Measurements from ENCODE around the gene RHOJ. TPM values are rescaled to one million over a fixed set of nuclear protein-coding genes. Genes with fewer than 3 reads are reported as not detected.

Gene RHOJ
- total and polyA plus RNA-seq, 9 of the 15 experiments (the other 6 are each of a cell fraction or from before 2014, with no cell fraction given) = not detected

DNA sequence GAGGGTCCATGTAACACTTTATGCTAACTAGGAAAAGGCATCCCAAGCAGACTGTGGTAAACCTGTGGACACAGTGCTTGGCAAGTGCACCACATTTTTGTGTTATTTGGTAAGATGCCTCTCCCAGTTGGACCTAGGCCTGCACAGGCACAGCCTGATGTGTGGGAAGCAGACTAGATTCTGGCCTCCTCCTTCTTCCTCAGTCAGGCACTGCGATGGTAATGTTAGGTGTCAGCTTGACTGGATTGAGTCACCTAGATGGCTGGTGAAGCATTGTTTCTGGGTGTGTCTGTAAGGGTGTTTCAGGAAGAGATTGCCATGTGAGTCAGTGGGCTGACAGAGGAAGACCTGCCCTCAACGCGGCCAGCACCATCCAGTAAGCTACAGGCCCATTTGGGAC, 25.3 kb upstream of the RHOJ start:
- ATAC-seq = no peak
- H3K4me3 ChIP-seq = no peak overlapping the region
- POLR2A ChIA-PET = no interaction called here
- H3K9ac ChIP-seq (ENCODE audit: insufficient read depth in 1 of 2, low read depth in 2 of 2, low read length in 2 of 2) = no peak overlapping the region
- H3K79me2 ChIP-seq (ENCODE audit: control insufficient read depth, insufficient read depth, low read length) = no peaks in the 10 kb centered on the region
- no peaks in the 10 kb centered on the region for H3K36me3 ChIP-seq (ENCODE audit: control insufficient read depth, insufficient read depth, low read length)
- no peak overlapping the region for H3K27ac ChIP-seq (ENCODE audit: extremely low read depth, low read depth, low read length)
- in situ Hi-C loops (cut with MboI) = no loop called here
- H3K4me1 ChIP-seq (replicated peaks in 1 of 2; ENCODE audit: control insufficient read depth in 2 of 2, insufficient read depth in 2 of 2, low read length in 2 of 2) = no peaks in the 10 kb centered on the region
- H2AFZ ChIP-seq (ENCODE audit: low read depth, low read length) = no peak overlapping the region
- no peaks in the 10 kb centered on the region for H3K27me3 ChIP-seq (ENCODE audit: control insufficient read depth in 2 of 2, insufficient read depth in 2 of 2, low read length in 2 of 2)
- FAIRE-seq = no peak
- CTCF ChIA-PET (ENCODE audit: low intra/inter-chr PET ratio) = no interaction called here
- no peaks in the 10 kb centered on the region for H3K9me3 ChIP-seq (replicated peaks; ENCODE audit: control insufficient read depth, insufficient read depth, low read depth, low read length)
- TF ChIP-seq ZNF316 (IDR thresholded peaks at IDR 0.05) = no peak
- TF ChIP-seq CHD4 (IDR thresholded peaks at IDR 0.05; ENCODE audit: insufficient read depth, insufficient replicate concordance, low read depth, low read length, poor library complexity, severe bottlenecking) = no peak
- no peak for TF ChIP-seq RFX7 (CRISPR knock-in tag; IDR thresholded peaks at IDR 0.05)
- TF ChIP-seq, protein P1, sequence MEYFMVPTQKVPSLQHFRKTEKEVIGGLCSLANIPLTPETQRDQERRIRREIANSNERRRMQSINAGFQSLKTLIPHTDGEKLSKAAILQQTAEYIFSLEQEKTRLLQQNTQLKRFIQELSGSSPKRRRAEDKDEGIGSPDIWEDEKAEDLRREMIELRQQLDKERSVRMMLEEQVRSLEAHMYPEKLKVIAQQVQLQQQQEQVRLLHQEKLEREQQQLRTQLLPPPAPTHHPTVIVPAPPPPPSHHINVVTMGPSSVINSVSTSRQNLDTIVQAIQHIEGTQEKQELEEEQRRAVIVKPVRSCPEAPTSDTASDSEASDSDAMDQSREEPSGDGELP (CRISPR knock-in tag; IDR thresholded peaks at IDR 0.05; ENCODE audit: borderline replicate concordance) = no peak
- TF ChIP-seq ZNF551 (CRISPR knock-in tag; IDR thresholded peaks at IDR 0.05) = no peak
- TF ChIP-seq PML (IDR thresholded peaks at IDR 0.05; ENCODE audit: low read length) = no peak
- TF ChIP-seq RBM15 (IDR thresholded peaks at IDR 0.05; ENCODE audit: insufficient read depth, low read length) = no peak
- no peak for TF ChIP-seq HDGF (IDR thresholded peaks at IDR 0.05)
- no peak for TF ChIP-seq GATAD2A (IDR thresholded peaks at IDR 0.05)
- no peak for TF ChIP-seq ATF6 (CRISPR knock-in tag; IDR thresholded peaks at IDR 0.05)
- no peak for TF ChIP-seq HMG20A (CRISPR knock-in tag; conservative IDR thresholded peaks at IDR 0.05)
- no peak for TF ChIP-seq SMARCA4 (IDR thresholded peaks at IDR 0.05)
- TF ChIP-seq ZEB2 (IDR thresholded peaks at IDR 0.05) = no peak
- no peak for DNase-seq (ENCODE audit: extremely low read depth in 1 of 4, low spot score in 3 of 4)
- WGBS (ENCODE audit: insufficient coverage, low coverage, missing lambda C conversion rate) = 0% methylated on average over 1 of the region's 3 CpGs
- intact Hi-C loops (cut with micrococcal nuclease) = no loop called here
- no peak overlapping the region for H3K4me2 ChIP-seq (ENCODE audit: insufficient read depth, low read length)
- no peaks in the 10 kb centered on the region for H4K20me1 ChIP-seq (replicated peaks; ENCODE audit: control insufficient read depth, insufficient read depth, low read length)
- BruUV-seq (replicated peaks) = no TSS peak
- H3K9me1 ChIP-seq (ENCODE audit: control insufficient read depth, insufficient read depth, low read length) = no peaks in the 10 kb centered on the region
